ENCODE data around the gene ANO2.

Gene ANO2

DNA sequence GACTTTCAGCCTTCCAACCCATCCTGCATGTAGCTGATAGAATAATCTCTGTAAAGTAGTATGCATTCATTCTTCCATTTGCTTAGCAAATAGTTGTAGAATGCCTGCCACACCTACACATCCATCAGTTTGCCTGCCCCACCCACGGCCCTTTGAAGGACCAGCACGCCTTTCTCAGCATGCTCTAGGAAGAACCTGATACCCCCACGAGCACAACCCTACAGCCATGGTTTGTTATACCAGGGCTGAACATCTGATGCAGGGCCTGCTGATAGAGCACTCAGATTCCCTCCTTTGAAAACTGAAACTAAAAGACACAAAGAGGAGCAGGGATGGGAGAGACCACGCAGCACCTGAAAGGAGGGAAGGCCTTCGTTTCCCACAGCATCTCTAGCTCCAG lies 205.1 kb downstream of the ANO2 start:
- H3K4me3 ChIP-seq (ENCODE audit: low read depth, low read length): no peak overlapping the region
- DNase-seq (ENCODE audit: low read depth): no peak
- TF ChIP-seq MYC (IDR thresholded peaks at IDR 0.05; ENCODE audit: low read depth, low read length) (no peak), POLR2A (IDR thresholded peaks at IDR 0.05; ENCODE audit: extremely low read depth, insufficient read length) (no peak)
- TF ChIP-seq, protein P1, sequence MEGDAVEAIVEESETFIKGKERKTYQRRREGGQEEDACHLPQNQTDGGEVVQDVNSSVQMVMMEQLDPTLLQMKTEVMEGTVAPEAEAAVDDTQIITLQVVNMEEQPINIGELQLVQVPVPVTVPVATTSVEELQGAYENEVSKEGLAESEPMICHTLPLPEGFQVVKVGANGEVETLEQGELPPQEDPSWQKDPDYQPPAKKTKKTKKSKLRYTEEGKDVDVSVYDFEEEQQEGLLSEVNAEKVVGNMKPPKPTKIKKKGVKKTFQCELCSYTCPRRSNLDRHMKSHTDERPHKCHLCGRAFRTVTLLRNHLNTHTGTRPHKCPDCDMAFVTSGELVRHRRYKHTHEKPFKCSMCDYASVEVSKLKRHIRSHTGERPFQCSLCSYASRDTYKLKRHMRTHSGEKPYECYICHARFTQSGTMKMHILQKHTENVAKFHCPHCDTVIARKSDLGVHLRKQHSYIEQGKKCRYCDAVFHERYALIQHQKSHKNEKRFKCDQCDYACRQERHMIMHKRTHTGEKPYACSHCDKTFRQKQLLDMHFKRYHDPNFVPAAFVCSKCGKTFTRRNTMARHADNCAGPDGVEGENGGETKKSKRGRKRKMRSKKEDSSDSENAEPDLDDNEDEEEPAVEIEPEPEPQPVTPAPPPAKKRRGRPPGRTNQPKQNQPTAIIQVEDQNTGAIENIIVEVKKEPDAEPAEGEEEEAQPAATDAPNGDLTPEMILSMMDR (IDR thresholded peaks at IDR 0.05; ENCODE audit: low read depth, low read length): no peak
- TF ChIP-seq, protein P2, sequence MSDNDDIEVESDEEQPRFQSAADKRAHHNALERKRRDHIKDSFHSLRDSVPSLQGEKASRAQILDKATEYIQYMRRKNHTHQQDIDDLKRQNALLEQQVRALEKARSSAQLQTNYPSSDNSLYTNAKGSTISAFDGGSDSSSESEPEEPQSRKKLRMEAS (IDR thresholded peaks at IDR 0.05; ENCODE audit: low read depth, low read length): no peak

DNA sequence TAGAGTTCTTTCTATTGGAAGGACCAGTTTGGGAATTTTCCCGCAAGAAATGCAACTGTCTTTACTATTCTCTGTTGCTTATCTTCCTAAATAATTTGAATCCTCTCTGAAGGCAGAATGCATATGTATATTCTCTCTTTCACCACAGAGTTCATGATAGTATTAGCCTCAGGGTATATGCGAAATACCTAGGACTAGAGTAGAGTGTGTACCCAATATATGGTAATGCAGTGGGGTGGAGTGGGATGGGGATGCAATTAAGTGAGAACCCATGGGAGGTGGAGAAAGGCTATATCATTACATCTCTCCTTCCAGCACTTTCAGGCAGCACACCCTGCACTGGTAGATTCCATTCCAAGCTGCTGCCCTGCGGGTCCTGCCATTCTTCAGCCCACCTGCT lies 207.3 kb downstream of the ANO2 start:
- no peak overlapping the region for H3K4me3 ChIP-seq (ENCODE audit: low read depth, low read length)
- TF ChIP-seq POLR2A (IDR thresholded peaks at IDR 0.05; ENCODE audit: extremely low read depth, insufficient read length) (no peak), MYC (IDR thresholded peaks at IDR 0.05; ENCODE audit: low read depth, low read length) (no peak)
- TF ChIP-seq, protein P1 (IDR thresholded peaks at IDR 0.05; ENCODE audit: low read depth, low read length): no peak
- TF ChIP-seq, protein P2 (IDR thresholded peaks at IDR 0.05; ENCODE audit: low read depth, low read length): no peak
- no peak for DNase-seq (ENCODE audit: low read depth)

DNA sequence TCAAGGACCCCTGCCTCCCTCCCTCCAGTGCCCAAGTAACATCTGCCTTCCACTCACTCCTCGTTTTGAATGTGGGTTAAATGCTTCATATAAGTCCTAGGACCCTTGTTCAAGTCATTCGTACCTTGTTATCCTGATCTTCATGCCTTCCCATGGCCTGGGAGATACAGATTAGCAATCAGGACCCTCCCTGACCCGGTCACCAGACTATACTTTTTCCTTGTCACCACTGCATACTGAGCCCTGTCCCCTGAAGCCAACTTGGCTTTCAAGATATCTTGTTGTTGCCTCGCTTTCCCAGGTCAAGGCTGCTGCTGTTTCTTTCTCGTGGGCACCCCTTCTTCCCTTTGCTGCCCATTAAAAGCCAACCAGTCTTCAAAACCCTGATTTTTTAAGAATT lies 208.5 kb downstream of the ANO2 start:
- no peak overlapping the region for H3K4me3 ChIP-seq (ENCODE audit: low read depth, low read length)
- no peak for TF ChIP-seq MYC (IDR thresholded peaks at IDR 0.05; ENCODE audit: low read depth, low read length)
- no peak for TF ChIP-seq POLR2A (IDR thresholded peaks at IDR 0.05; ENCODE audit: extremely low read depth, insufficient read length)
- TF ChIP-seq, protein P1 (IDR thresholded peaks at IDR 0.05; ENCODE audit: low read depth, low read length): no peak
- TF ChIP-seq, protein P2 (IDR thresholded peaks at IDR 0.05; ENCODE audit: low read depth, low read length): no peak

DNA sequence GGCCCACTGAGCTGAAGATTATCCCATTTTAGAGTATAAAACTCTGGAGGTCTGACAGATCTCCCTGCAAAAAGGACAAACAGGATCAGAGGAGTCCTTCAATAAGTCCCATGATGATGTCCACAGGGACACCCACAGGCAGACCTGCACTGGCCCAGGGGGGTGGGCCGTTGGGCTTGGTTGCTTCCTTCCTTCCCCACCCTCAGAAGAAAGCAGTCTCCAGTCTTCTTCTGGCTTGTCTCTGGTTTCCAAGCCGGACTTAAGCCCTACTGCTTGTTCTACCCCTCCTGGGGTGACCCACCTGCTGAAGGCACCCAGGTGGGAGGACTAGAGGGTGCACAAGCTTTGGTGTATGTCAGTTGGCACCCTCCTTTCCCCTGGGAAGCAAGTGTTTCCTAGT lies 209.0 kb downstream of the ANO2 start:
- TF ChIP-seq POLR2A (IDR thresholded peaks at IDR 0.05; ENCODE audit: extremely low read depth, insufficient read length): no peak
- TF ChIP-seq, protein P1 (IDR thresholded peaks at IDR 0.05; ENCODE audit: low read depth, low read length): no peak
- H3K4me3 ChIP-seq (ENCODE audit: low read depth, low read length): no peak overlapping the region
- DNase-seq (ENCODE audit: low read depth): no peak

More for the DNA sequence above, 208.5 kb downstream of the ANO2 start:
- no peak for DNase-seq (ENCODE audit: low read depth)

DNA sequence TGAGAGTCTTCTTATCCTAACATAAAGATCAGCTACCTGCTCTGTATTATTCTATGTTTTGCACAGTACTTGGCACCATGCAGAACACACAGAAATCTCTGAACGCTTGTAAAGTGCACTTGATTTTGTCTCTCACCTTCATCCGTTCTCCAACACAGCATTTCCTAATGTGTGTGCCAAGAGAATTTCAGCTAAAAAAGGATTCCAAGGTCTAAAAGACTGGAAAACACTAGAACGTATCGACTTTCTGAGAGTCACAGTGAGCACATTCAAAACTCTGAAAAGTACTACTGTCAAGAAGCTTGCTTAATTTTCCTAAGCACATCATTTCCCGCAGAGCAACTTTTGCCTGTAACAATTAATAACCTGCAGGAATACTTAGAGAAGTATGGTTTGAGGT lies 211.1 kb downstream of the ANO2 start:
- TF ChIP-seq, protein P1 (IDR thresholded peaks at IDR 0.05; ENCODE audit: low read depth, low read length): no peak
- TF ChIP-seq MYC (IDR thresholded peaks at IDR 0.05; ENCODE audit: low read depth, low read length) (no peak), POLR2A (IDR thresholded peaks at IDR 0.05; ENCODE audit: extremely low read depth, insufficient read length) (no peak)
- TF ChIP-seq, protein P2 (IDR thresholded peaks at IDR 0.05; ENCODE audit: low read depth, low read length): no peak
- DNase-seq (ENCODE audit: low read depth): no peak
- H3K4me3 ChIP-seq (ENCODE audit: low read depth, low read length): no peak overlapping the region

DNA sequence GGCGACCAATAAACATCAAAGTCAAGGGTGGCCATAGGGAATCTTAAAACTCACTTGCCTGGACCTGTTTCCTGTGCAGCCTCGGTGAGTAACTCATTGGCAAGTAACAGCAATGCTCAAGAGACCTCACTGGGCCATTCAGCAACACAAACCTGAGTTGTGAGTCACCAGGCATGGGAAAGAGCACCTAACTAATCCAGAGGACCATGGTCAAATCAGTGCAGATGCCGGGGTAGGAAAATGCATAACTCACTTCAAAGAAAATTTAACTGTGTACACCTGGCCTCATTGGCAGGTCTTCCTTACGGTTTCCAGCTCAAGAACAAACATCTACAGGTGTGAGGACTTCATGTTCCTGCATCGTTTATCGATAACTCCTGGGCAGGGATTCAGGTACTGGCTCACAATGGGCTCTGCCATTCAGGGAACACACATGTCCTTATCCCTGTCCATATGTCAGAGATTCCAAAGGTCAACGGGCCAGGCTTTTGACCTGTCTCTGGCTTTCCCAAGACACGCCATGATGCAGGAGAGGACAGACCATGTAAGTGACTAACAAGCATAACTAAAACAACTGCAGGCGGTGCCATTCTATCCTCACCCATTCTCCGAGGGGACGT lies 211.8 kb downstream of the ANO2 start:
- no peak for DNase-seq (ENCODE audit: low read depth)
- TF ChIP-seq, protein P1 (IDR thresholded peaks at IDR 0.05; ENCODE audit: low read depth, low read length): no peak
- TF ChIP-seq POLR2A (IDR thresholded peaks at IDR 0.05; ENCODE audit: extremely low read depth, insufficient read length) (no peak), MYC (IDR thresholded peaks at IDR 0.05; ENCODE audit: low read depth, low read length) (no peak)
- TF ChIP-seq, protein P2 (IDR thresholded peaks at IDR 0.05; ENCODE audit: low read depth, low read length): no peak
- no peak overlapping the region for H3K4me3 ChIP-seq (ENCODE audit: low read depth, low read length)

Measured in NB4 (cell line).